HS-27A (cell line): Measurements from ENCODE around the gene CDKAL1.
"Not testable (repeated sequence)": the region's sequence is repeated elsewhere in the genome, so short reads cannot be mapped to it uniquely, and the experiment has no call there.

Experiments used
- DNase-seq: peaks from one replicate; pipeline ENCODE4 v3.0.0-alpha.2; 2012; ENCODE audit warnings: low read depth, missing footprints

CDKAL1 gene

GRCh38 chr6:20639161-20639560 is 104.9 kb downstream of the CDKAL1 start:
- DNase-seq: no peak

- DNase-seq: no peak
Measured at GRCh38 chr6:20640181-20640580, 105.9 kb downstream of the CDKAL1 start.

- DNase-seq: no peak
Measured at GRCh38 chr6:20642441-20642840, 108.2 kb downstream of the CDKAL1 start.

- no peak for DNase-seq
Measured at GRCh38 chr6:20644667-20645370, 110.6 kb downstream of the CDKAL1 start.

GRCh38 chr6:20645572-20645971 is 111.3 kb downstream of the CDKAL1 start:
- DNase-seq: not testable (repeated sequence)

- no peak for DNase-seq
Measured at GRCh38 chr6:20647585-20647984, 113.3 kb downstream of the CDKAL1 start.

GRCh38 chr6:20649696-20650470 is 115.6 kb downstream of the CDKAL1 start:
- not testable (repeated sequence) for DNase-seq

- peak; percentile 9 for DNase-seq
Measured at GRCh38 chr6:20652299-20653084, 118.2 kb downstream of the CDKAL1 start.

GRCh38 chr6:20653085-20653479 is 118.8 kb downstream of the CDKAL1 start:
- no peak for DNase-seq

- DNase-seq: no peak
Measured at GRCh38 chr6:20655317-20655716, 121.1 kb downstream of the CDKAL1 start.

GRCh38 chr6:20657274-20657800 is 123.1 kb downstream of the CDKAL1 start:
- no peak for DNase-seq

- no peak for DNase-seq
Measured at GRCh38 chr6:20658053-20658452, 123.8 kb downstream of the CDKAL1 start.

- no peak for DNase-seq
Measured at GRCh38 chr6:20658516-20658915, 124.3 kb downstream of the CDKAL1 start.

GRCh38 chr6:20660534-20660933 is 126.3 kb downstream of the CDKAL1 start:
- no peak for DNase-seq

GRCh38 chr6:20661721-20662120 is 127.5 kb downstream of the CDKAL1 start:
- DNase-seq: no peak

- DNase-seq: no peak
Measured at GRCh38 chr6:20664250-20664649, 130.0 kb downstream of the CDKAL1 start.

- DNase-seq: no peak
Measured at GRCh38 chr6:20665290-20665689, 131.0 kb downstream of the CDKAL1 start.

- DNase-seq: no peak
Measured at GRCh38 chr6:20669571-20670314, 135.5 kb downstream of the CDKAL1 start.

GRCh38 chr6:20670750-20671149 is 136.5 kb downstream of the CDKAL1 start:
- DNase-seq: no peak

GRCh38 chr6:20672038-20672437 is 137.8 kb downstream of the CDKAL1 start:
- DNase-seq: no peak

GRCh38 chr6:20673458-20673857 is 139.2 kb downstream of the CDKAL1 start:
- no peak for DNase-seq

- DNase-seq: no peak
Measured at GRCh38 chr6:20674664-20675063, 140.4 kb downstream of the CDKAL1 start.
